HG03108 (cell line): ENCODE data around the gene CHL1.
A peak's percentile ranks its signal among the peaks of the same experiment; 100 is the strongest.

Experiments
- ATAC-seq: cut with Tn5 transposase; IDR thresholded peaks from one replicate; pipeline ENCODE4 v1.9.1; 2021; ENCODE audit warnings: moderate library complexity; ENCODE audit not compliant: unreplicated experiment

CHL1 gene

DNA sequence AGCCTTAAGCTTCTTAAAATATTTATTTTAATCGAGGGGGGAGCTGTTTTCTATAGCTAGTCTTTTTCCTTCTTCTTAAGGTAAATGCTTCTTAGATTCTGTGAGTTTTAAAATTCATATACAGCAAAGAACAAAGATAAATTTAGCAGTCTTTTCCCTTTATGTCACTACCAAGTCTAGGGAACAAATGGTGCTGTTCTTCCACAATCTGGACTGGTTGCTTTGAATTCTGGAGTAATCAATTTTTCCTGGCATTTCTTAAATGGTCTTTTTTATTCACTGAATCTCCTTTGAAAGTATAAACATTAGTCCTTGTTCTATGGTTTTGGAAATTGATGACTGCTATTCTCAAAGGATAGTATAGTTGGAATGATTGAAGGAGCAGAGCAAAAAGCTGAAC lies 82.8 kb downstream of the CHL1 start:
- ATAC-seq = no peak

DNA sequence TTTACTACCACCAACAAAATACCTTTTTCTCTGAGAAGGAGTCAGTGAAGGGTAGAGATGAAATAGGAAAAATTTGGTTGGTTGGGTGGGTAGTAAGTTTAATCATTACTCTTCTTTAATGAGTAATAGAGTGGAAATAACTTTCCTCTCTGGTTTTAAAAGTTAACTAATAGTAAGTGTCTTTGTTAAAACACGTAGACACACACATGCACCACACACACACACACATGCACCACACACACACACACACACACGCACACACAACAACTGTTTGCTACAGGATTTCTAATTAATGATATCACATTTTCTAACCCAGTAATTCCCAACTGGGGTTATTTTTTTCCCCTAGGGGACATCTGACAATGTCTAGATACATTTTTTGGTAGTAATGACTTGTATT lies 84.1 kb downstream of the CHL1 start:
- no peak for ATAC-seq

- no peak for ATAC-seq
Measured at GRCh38 chr3:284322-284721, 87.8 kb downstream of the CHL1 start.

DNA sequence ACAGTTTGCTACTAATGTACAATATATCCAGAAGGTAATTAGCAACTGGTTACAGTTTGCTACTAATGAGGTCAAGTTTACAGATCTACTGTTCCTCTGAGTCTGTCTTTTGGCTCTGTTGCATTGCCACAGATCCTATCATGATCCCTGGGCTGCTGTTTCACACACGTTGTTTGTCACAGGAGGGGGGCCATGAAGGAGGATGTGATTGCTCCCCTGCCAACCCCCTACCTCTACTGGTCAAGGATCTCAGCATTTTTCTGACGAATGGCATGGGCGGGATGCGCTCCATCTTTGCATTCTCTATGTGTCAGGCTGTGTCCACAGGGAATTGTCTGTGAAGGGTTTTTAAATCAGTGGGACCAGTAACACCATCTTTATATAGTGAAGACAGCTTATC lies 91.9 kb downstream of the CHL1 start:
- ATAC-seq = no peak

DNA sequence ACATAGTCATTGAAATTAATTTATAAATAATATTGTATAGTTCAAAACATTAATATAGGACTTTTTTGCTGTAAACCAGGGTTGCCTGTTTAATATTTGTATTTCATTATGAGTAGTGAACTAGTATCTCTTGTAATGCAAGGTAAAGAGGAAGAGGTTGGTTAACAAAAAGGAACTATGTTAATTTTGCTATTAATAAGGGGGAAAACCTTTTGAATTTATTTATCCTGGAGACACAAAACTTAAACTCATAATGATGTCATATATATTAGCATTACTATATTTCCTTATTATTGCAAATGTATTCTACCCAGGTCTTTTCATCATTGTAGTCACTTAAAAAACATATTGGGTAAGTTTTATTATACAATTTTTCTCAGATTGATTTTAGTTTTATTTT lies 94.5 kb downstream of the CHL1 start:
- ATAC-seq = no peak

GRCh38 chr3:291646-292436 lies 95.3 kb downstream of the CHL1 start:
- no peak for ATAC-seq

- ATAC-seq = no peak
Measured at GRCh38 chr3:294096-294495, 97.5 kb downstream of the CHL1 start.

DNA sequence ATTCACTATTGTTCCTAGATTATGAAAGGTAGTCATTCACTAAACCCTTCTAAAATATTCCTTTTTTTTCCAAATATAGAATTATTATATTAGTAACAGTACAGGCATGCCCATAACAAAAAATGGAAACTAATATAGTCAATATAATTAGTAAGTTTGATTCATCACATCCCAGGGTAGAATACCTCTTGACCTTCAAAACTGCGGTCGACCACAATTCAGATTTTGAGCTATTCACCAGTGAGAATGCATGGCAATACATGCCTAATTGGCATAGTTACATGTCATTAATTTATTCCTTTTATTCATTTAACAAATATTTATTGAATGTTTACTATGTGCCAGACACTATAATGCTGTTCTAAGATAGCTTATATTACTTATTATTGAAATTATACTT lies 98.0 kb downstream of the CHL1 start:
- ATAC-seq = no peak

- ATAC-seq = no peak
Measured at GRCh38 chr3:295166-295565, 98.6 kb downstream of the CHL1 start.

- peak; percentile 37 for ATAC-seq
Measured at GRCh38 chr3:297585-297984, 101.0 kb downstream of the CHL1 start.

DNA sequence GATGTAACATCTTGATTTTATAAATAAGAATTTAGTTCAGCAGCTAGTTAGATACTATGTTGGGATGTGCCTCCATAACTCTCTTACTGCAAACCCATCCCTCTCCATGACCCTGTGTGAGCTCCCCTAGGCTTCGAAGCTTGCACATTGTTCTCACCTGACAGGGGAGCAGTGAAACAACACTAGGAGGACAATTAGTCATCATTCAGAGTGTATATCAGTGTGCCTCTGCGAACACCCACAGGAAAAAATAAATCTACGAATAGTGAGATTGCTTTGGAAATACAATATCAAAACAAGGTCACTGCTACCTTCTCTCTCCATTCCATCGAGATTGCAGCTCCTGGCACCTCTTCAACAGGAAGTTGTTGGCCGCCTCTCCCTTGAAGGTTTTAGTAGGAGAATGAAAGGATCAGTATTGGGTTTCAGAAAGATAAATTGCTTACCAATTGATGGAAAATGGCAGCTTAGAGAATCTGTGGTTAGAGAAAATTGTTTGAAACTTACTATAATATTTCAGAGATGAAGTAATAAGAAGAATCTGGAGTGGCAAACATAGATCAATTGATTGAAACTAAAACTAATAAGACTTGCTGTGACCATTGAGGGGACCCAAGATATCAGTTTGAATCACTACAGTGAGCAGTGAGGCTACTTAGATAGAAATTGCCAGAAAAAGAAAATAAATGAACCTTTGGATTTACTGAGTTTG lies 103.2 kb downstream of the CHL1 start:
- peak; percentile 60 for ATAC-seq

DNA sequence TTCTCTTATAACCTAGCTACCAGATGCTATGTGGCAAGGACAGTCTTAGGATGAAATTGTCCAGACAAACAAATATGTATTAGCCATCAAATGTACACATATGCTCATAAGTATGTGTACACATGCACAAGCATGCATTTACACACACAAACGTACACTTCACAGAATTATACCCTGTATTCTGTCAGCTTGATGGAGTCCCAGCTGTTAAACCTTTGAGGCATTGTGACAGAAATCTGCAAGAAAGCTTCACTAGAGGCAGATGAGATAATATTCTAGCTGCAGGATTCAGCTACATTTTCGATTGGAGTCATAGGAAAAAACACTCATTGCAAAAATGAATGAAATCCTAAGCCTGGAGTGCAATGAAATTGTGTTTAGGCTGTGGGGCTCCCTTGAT lies 110.6 kb downstream of the CHL1 start:
- ATAC-seq = no peak

- ATAC-seq = no peak
Measured at GRCh38 chr3:308597-309321, 112.2 kb downstream of the CHL1 start.

- ATAC-seq = no peak
Measured at GRCh38 chr3:312160-312733, 115.7 kb downstream of the CHL1 start.

GRCh38 chr3:312911-313310 lies 116.3 kb downstream of the CHL1 start:
- no peak for ATAC-seq

- no peak for ATAC-seq
Measured at GRCh38 chr3:317012-317411, 120.4 kb downstream of the CHL1 start.

DNA sequence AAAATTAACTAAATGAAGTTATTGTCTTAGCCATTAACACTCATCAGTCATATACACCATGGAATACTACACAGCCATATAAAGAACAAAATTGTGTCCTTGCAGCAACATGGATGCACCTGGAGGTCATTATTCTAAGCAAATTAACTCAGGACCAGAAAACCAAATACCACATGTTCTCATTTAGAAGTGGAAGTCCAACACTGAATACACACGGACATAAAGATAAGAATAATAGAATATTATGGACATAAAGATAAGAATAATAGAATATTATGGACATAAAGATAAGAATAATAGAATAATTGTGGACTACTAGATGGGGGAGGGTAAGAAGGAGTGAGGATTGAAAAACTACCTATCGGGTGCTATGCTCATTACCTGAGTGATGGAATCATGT lies 122.3 kb downstream of the CHL1 start:
- no peak for ATAC-seq

DNA sequence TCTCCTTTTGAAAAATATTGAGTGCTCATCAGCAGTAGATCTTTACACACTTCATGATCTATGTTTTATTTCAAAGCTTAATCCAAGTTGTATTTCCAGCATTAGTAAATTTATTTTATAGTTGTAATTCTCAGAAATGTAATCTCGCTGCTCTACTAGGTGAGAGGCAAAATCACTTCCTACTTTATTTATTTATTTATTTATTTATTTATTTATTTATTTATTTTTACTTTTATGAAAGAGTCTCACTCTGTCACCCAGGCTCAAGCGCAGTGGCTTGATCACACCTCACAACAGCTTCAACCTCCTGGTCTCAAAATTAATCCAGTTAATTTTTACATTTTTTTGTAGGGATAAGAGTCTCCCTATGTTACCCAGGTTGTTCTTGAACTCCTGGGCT lies 127.9 kb downstream of the CHL1 start:
- ATAC-seq = no peak

DNA sequence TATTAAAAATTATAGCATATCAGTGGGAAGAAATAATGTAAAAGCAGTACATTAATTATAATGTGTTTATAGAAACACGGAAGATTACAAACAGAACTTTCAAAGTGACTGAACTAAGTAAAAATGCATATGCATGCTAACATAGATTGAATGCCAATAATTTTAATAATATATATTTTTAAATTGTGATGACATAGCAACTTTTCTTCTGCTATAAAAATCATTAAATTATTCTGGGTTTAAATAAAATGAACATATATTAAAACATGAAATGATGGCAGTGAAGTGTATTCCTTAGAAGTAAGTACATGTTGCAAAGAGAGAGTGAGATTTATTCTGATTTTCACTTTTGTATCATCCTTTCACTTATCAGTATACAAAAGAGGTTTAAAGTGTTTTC lies 128.9 kb downstream of the CHL1 start:
- no peak for ATAC-seq

GRCh38 chr3:330494-331115 lies 134.0 kb downstream of the CHL1 start:
- ATAC-seq = no peak

DNA sequence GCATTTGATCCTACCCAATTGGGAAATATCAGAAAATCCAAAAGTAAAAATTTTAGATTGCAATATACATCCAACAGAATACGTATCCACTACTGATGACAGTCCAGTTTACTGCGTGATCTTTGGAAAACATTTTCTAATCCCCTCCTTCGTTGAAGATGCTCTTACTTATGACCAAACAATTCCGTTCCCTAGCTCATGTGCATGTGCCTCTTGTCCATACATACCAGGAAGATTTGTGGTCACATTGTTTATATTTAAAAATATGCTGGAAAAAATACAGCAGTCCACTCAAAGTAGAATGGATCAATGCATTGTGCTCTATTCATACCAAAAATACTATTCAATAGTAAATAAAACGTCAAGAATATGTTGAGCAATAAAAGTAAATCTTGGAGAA lies 135.3 kb downstream of the CHL1 start:
- no peak for ATAC-seq
